Stimulated activated naive CD8-positive, alpha-beta T cell treated with anti-CD3 and anti-CD28 coated beads, Interleukin-15, Interleukin-2, amounts not matched to agents 100 U/mL and 50 U/mL, for 24 hours (primary cell): Measurements from ENCODE around the gene SRMS.
A peak's percentile ranks its signal among the peaks of the same experiment; 100 is the strongest.
"Not testable (repeated sequence)": the region's sequence is repeated elsewhere in the genome, so short reads cannot be mapped to it uniquely, and the experiment has no call there.

Experiments used
- ATAC-seq: fragments of 150-1000 bp; cut with Tn5 transposase; one replicate; pipeline ENCODE4 v1.10.0; 2021
- DNase-seq: peaks from one replicate; pipeline ENCODE4 v3.0.0; 2021

The SRMS gene

GRCh38 chr20:63565699-63566335 is 18.3 kb upstream of the SRMS start:
- DNase-seq (no peak), ATAC-seq (no peak)

DNA sequence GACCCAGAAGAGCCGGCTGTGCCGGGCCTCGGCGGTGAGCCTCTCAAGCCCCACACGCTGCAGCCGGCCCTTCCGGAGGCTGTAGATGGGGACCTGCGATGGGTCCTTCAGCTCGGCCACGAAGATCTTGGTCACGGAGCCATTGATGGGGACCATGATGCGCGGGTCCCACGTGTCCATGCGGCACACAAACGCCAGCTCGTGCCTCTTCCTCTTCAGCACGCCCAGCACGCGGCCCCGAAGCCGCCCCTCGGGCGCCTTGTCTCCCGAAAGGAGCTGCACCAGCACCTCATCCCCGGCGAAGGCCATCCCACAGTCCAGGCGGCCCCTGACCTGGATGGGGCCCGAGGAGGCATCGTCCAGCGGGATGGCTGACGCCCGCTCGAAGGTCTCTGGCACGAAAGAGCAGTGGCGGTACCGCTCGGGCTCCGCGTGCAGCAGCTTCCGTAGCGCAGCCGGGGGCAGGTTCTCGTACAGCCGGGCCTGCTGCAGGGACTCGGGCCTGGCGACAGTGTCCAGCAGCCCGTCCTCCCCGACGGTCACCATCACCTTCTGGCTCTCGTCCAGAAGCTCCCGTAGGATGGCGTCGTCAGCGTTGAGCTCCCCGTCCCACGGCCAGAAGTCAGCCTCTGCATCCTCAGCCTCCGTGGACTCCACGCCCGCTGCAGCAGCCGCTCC is 17.6 kb upstream of the SRMS start:
- DNase-seq, result no peak
- no peak for ATAC-seq

DNA sequence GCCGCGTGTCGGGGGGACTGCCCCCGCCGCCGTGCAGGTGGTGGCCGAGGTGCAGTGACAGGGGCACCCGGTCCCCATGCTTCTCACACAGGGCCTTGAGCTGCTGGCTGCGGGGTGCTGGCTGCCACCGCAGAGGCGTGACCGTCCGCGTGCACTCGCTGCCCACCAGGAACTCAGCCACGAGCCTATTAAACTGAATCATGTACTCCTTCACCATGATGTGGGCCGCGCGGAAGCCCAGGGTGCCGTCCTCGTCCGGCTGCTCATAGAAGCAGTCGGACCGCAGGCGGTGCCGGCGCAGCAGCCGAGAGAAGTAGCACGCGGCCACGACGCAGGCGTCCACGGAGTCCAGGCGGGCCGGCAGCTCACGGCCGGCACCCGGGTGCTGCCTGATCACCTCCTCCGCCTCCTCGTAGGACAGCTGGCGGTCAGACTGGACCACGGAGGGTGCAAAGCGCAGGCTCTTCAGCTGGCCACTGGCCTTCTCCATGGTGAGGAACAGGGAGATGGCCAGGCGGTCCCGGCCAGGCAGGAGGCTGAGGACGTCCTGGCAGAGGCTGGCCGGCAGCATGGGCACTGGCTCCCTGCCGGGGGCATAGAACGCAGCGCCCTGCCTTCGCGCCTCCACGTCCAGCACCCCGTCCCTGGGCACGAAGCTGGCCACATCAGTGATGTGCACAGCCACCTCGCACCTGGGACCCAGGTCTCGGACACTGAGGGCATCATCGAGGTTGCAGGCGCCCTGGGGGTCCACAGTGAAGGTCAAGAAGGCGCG is 16.7 kb upstream of the SRMS start:
- no peak for ATAC-seq

DNA sequence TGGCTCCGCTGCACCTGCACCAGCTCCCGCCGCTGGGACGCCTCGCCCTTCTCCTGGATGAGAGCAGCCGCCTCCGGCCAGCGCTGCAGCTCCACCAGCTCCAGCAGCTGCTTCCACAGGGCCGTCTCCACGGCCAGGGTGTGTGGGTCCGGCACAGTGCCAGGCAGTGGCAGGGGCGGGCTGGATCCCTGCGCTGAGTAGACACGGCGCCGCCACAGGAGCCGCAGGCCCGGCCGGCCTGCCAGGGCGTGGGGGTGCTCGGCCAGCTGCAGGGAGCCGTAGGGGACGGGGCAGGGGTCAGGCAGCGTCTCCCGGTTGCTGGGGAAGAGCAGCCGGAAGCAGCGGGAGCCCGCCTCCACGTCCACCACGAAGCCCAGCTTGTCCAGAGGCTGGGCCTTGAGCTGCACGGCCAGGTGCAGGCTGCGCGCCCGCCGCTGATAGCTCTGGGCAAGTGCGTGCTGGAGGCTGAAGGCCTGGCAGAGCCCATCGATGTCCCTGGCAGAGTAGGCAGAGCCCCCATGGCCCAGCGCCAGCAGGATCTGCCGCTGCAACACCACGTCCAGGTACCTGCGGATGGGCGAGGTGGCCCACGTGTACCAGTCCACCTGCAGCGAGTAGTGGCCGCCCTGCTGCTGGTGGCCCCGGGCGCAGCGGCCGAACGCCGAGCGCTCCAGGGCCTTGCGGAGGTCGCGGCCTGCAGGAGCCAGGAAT is 15.8 kb upstream of the SRMS start:
- no peak for DNase-seq
- no peak for ATAC-seq

More for the DNA sequence above, 16.7 kb upstream of the SRMS start:
- DNase-seq, result no peak

- ATAC-seq, result no peak
- DNase-seq, result no peak
Observed at GRCh38 chr20:63562461-63563224, 15.1 kb upstream of the SRMS start.

- ATAC-seq, result no peak
Observed at GRCh38 chr20:63561624-63562396, 14.3 kb upstream of the SRMS start.

DNA sequence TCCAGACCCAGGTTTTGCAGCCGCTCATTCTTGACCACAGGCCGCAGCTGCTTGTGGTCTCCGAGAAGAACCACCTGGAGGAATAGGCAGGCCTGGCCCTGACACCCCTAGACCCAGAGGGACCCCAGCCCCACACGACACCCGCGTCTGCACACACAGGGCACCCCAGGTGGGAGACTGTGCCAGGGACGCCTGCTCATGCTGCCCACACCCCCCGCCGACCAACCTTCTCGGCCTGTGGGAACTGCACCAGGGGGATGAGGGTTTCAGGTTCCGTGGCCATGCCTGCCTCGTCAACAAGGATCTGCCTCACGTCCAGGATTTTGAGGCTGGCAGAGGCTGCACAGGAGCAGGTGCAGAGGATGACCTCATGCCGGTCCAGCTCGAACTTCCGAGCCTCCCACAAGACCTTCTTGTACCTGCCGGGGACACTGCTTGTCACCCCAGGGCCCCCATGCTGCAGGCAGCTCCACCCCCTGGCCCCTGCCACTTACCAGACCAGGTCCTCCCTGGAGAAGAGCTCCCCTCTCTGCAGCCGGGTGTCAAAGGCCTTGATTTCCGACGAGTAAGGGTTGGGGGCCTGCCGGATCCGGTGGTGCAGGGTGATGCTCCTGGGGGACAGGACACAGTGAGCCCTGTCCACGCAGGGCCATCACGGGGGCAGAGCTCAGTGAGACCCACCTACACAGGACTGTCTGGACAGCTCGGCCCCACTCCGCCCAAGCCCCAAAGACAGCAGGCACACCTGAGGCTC is 13.5 kb upstream of the SRMS start:
- DNase-seq (no peak), ATAC-seq (no peak)

More at GRCh38 chr20:63561624-63562396, 14.3 kb upstream of the SRMS start:
- DNase-seq, result no peak

- DNase-seq (no peak), ATAC-seq (no peak)
Observed at GRCh38 chr20:63560333-63560805, 12.8 kb upstream of the SRMS start.

DNA sequence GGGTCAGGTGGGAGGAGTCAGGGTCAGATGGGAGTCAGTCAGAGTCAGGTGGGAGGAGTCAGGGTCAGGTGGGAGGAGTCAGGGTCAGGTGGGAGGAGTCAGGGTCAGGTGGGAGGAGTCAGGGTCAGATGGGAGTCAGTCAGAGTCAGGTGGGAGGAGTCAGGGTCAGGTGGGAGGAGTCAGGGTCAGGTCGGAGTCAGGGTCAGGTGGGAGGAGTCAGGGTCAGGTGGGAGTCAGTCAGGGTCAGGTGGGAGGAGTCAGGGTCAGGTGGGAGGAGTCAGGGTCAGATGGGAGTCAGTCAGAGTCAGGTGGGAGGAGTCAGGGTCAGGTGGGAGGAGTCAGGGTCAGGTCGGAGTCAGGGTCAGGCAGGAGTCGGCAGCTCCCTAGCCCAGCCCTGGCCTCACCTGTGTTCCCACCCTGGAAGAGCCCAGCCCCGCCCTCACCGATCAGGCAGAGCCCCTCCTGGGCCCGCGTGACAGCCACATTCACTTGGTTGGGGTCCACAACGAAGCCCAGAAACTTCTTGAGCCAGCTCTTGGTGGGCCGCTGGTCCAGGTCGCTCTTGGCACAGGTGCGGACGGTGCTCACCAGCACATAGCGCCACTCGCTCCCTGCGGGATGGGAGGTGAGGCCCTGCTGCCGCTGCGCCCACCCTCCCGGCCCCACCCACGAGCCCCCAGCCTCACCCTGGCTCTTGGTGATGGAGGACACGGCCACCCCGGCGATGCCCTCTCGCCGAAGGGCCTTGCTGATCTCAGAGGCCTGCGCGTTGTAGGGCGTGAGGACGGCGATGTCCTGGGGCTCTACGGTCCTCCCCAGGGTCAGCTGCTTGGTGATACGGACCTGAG is 12.2 kb upstream of the SRMS start:
- not testable (repeated sequence) for DNase-seq

DNA sequence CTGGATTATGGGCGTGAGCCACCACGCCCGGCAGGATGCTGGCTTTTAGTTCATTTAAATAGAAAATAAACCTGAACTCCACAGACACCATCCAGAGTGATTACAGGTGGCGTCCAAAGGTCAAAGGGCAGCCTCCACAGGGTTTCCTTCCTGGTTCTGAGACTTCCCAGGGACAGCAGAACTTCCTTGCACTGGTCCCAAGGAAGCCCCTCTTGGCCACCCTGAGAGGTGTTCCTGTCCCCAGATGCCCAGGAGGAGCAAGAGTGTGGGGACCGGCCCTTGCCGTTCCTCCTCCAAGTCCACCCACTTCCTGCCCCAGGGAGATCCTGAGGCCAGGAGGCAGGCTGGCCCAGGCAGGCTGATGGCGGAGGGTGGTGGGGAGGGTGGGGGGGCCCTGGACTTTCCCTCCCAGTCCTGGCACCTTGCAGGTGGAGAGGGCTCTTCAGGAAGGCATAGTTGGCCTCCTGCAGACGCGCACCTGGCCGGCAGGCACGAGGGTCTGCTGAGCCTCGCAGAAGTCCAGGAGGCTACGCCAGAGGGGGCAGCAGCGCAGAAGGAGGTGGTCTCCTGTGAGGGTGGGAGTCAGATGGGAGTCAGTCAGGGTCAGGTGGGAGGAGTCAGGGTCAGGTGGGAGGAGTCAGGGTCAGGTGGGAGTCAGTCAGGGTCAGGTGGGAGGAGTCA is 11.4 kb upstream of the SRMS start:
- no peak for ATAC-seq
- no peak for DNase-seq

More for the DNA sequence above, 12.2 kb upstream of the SRMS start:
- not testable (repeated sequence) for ATAC-seq

DNA sequence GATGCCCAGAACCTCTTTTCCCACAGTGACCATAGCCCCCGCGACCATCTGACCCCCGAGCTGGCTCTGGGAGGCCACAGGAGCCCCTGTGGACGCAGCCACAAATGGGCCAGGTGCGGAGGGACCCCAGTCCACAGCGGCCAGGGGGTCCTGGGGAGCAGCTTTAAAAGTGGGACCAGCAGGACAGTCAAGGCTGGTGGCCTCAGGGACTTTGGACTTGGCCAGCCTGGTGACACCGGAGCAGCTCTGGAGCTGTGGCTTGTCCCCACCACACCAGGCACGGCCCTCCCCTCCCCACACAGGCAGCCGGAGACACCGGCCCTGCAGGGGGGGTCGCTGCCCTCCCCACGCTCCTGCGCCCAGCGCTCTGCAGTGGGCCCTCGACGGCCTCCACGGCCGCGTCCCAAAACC is 9.9 kb upstream of the SRMS start:
- DNase-seq (no peak), ATAC-seq (no peak)

GRCh38 chr20:63556873-63557478 is 9.4 kb upstream of the SRMS start:
- no peak for ATAC-seq
- no peak for DNase-seq

- ATAC-seq (no peak), DNase-seq (no peak)
Observed at GRCh38 chr20:63555661-63556381, 8.3 kb upstream of the SRMS start.

DNA sequence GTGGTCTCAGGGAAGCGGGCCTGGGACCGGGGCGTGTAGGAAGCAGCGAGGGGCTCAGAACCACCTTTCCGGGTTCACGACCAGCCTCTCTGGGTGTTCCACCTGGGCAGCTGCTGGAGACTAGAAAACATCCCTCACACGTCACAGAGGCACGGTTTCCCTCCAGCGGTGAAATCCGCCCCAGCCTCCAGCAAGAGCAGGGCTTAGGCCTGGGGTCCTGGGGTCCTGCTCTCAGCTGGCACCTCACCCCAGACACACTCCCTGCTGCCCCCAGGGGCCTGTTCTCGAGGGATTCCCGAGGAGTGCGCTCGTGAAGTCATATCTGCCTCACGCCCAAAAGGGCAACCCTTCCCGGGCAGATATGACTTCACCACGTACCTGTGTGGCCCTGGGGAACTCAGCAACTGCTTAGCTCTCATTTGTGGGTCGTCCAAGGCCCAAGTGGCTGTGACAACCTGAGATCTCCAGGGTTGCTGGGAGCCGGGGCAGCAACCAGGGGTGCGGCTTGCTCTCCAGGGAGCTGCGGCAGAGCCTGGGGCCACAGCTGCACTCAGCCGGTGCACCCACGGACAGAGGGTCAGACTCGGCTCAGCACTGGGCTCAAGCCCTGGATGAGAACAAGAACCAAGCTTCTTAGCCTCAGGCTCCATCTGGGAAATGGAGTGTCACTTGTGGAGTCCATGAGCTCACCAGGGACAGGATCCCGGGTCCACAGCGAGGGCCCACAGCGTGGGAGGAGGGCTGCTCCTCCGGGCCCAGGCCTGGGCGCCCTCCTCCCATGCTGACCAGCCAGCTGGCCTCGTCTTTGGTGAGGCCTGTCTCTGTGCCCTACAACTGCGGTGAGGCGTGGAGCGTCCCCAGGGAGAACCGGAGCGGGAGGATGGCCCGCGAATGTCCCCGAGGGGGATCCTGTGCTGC is 7.1 kb upstream of the SRMS start:
- DNase-seq (no peak), ATAC-seq (no peak)

DNA sequence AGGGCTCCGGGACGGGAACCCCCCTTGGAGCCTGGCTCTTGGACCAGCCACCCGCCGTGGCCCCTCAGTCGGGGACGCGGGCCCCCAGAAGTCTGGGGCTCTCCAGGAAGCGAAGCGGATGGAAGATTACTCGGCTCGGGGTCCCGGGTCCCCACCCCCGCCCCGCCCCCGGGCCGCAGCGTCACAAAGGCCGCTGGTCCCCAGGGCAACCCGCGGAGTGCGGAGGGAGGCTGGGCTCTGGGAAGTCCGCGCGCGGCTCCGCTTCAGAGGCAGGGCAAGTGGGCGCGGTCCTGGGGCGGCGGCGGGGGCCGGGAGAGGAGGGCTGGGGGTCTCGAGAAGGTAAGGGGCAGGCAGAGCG is 6.4 kb upstream of the SRMS start, which contains the start of gene FNDC11:
TSS of gene FNDC11 (plus strand) at position 227 of the 358 bp plus-strand sequence. CDS start 1,505 bp downstream, outside the sequence.
- ATAC-seq (peak; percentile 20), DNase-seq (peak; percentile 64)

DNA sequence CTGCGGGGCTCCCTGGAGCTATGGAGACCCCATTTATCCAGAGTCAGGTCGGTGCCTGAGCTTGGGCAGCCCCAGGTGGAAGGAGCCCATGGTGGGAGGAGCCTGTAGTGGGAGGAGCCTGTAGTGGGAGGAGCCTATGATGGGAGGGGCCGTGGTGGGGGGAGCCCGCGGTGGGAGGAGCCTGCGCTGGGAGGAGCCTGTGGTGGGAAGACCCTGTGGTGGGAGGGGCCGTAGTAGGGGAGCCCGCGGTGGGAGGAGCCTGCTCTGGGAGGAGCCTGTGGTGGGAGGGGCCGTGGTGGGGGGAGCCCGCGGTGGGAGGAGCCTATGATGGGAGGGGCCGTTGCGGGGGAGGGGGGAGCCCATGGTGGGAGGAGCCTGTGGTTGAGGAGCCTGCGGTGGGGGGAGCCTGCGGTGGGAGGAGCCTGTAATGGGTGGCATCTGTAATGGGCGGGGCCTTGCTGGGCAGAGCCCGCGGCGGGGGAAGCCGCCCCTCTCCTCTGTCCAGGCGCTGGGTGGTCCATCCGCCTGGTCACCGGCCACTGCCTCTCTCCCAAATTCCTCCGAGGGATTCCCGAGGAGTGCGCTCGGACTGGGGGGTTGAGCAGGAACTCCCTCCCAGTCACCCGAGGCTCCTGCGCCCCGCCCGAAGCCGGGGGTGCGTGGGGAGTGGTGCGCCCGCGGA is 5.8 kb upstream of the SRMS start:
- DNase-seq, result peak; percentile 91
- peak; percentile 70 for ATAC-seq
